ENCODE measurements around the gene ADGRG7. TPM values are rescaled to one million over a fixed set of nuclear protein-coding genes. Genes with fewer than 3 reads are reported as not detected.

Gene ADGRG7
- total and polyA plus RNA-seq, 4 donors: 2.1 to 65.5 (median 13.7) TPM

DNA sequence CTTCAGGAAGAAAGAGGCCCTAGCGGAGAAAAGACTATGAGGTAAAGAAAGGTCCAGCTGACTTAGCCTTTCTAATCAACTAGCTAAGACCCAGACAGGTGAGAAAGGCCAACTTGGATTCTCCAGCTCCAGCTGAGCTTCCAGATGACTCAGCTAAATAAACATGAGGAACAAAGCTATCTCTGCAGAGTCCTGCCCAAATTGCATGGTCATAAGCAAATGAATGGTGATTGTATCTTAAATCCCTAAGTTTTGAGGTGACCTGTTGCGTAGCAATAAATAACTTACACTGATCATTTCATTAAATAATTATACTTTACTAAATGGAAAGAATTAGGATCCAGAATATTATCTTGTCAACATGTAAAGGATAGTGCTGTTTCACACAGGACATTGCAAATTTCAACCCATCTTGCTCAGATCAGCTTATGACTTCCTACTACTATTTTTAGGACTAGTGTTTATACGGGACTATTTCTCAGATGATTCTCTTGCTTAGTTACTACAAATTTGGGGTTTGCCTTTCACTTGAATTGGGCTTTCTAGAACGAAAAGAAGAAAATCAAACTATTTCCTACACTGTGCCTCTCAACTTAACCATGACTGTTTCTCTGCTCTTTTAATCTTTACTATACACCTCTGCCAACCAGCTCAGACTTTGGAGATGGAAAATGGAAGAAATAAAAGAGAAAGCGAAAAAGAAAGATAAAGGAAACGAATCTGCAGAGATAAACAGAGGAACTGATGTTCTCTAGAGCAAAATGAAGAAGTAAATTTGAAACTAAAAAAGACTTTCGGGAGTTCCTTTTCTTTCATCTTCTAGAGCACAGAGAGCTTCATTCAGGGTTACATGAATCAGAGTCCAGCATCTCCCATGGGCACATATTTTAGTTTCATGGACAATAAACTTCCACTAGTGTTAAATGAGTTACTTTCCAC lies 6.6 kb upstream of the ADGRG7 start:
- Histone ChIP-seq H3K4me1 (ENCODE audit: control insufficient read depth in 4 of 4, insufficient read depth in 4 of 4, low read length in 3 of 4) (peaks cover 0 to 21% (median 20%) of the 10 kb centered on the region in 4 donors), H3K4me3 (ENCODE audit: low read depth in 1 of 3, low read length in 3 of 3) (no peak overlapping the region), H3K9ac (ENCODE audit: low read depth in 1 of 2, low read length in 2 of 2) (peak overlapping the region in 1 of 2 donors; percentile 41), H3K36me3 (ENCODE audit: control insufficient read depth in 4 of 4, insufficient read depth in 3 of 4, low read depth in 1 of 4, low read length in 3 of 4) (no peaks in the 10 kb centered on the region), H3K9me3 (ENCODE audit: control insufficient read depth in 4 of 4, low read length in 3 of 4) (peaks cover 0 to 1% (median 0%) of the 10 kb centered on the region in 4 donors), H3K27me3 (ENCODE audit: control insufficient read depth in 4 of 4, insufficient read depth in 4 of 4, low read length in 3 of 4) (no peaks in the 10 kb centered on the region), H3K27ac (ENCODE audit: low read depth in 1 of 2, low read length in 2 of 2) (peak overlapping the region; percentile 51 to 73)
- TF ChIP-seq EGR1 (IDR thresholded peaks at IDR 0.05; ENCODE audit: low read depth in 2 of 2) (no peak), SP1 (IDR thresholded peaks at IDR 0.05) (no peak), FOXA2 (IDR thresholded peaks at IDR 0.05) (peak; percentile 92), JUND (IDR thresholded peaks at IDR 0.05) (peak; percentile 98 to 99), HNF4A (conservative IDR thresholded peaks at IDR 0.05) (peak in 1 of 2 donors; percentile 35), NR2F2 (IDR thresholded peaks at IDR 0.05) (no peak), YY1 (IDR thresholded peaks at IDR 0.05) (peak; percentile 46), RAD21 (IDR thresholded peaks at IDR 0.05) (peak in 1 of 2 donors; percentile 41), RXRA (IDR thresholded peaks at IDR 0.05) (no peak), GABPA (IDR thresholded peaks at IDR 0.05 in 1 of 2, conservative IDR thresholded peaks at IDR 0.05 in 1 of 2) (no peak), FOXA1 (IDR thresholded peaks at IDR 0.05) (peak; percentile 94), TAF1 (conservative IDR thresholded peaks at IDR 0.05) (no peak), HNF4G (IDR thresholded peaks at IDR 0.05) (no peak)
- TF ChIP-seq, protein P1, sequence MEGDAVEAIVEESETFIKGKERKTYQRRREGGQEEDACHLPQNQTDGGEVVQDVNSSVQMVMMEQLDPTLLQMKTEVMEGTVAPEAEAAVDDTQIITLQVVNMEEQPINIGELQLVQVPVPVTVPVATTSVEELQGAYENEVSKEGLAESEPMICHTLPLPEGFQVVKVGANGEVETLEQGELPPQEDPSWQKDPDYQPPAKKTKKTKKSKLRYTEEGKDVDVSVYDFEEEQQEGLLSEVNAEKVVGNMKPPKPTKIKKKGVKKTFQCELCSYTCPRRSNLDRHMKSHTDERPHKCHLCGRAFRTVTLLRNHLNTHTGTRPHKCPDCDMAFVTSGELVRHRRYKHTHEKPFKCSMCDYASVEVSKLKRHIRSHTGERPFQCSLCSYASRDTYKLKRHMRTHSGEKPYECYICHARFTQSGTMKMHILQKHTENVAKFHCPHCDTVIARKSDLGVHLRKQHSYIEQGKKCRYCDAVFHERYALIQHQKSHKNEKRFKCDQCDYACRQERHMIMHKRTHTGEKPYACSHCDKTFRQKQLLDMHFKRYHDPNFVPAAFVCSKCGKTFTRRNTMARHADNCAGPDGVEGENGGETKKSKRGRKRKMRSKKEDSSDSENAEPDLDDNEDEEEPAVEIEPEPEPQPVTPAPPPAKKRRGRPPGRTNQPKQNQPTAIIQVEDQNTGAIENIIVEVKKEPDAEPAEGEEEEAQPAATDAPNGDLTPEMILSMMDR (IDR thresholded peaks at IDR 0.05; ENCODE audit: low read depth, low read length, missing input control): no peak
- TF ChIP-seq, protein P2, sequence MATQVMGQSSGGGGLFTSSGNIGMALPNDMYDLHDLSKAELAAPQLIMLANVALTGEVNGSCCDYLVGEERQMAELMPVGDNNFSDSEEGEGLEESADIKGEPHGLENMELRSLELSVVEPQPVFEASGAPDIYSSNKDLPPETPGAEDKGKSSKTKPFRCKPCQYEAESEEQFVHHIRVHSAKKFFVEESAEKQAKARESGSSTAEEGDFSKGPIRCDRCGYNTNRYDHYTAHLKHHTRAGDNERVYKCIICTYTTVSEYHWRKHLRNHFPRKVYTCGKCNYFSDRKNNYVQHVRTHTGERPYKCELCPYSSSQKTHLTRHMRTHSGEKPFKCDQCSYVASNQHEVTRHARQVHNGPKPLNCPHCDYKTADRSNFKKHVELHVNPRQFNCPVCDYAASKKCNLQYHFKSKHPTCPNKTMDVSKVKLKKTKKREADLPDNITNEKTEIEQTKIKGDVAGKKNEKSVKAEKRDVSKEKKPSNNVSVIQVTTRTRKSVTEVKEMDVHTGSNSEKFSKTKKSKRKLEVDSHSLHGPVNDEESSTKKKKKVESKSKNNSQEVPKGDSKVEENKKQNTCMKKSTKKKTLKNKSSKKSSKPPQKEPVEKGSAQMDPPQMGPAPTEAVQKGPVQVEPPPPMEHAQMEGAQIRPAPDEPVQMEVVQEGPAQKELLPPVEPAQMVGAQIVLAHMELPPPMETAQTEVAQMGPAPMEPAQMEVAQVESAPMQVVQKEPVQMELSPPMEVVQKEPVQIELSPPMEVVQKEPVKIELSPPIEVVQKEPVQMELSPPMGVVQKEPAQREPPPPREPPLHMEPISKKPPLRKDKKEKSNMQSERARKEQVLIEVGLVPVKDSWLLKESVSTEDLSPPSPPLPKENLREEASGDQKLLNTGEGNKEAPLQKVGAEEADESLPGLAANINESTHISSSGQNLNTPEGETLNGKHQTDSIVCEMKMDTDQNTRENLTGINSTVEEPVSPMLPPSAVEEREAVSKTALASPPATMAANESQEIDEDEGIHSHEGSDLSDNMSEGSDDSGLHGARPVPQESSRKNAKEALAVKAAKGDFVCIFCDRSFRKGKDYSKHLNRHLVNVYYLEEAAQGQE (IDR thresholded peaks at IDR 0.05): peak; percentile 35
- TF ChIP-seq, protein P3, sequence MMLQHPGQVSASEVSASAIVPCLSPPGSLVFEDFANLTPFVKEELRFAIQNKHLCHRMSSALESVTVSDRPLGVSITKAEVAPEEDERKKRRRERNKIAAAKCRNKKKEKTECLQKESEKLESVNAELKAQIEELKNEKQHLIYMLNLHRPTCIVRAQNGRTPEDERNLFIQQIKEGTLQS (IDR thresholded peaks at IDR 0.05): peak; percentile 91
- TF ChIP-seq, protein P4, sequence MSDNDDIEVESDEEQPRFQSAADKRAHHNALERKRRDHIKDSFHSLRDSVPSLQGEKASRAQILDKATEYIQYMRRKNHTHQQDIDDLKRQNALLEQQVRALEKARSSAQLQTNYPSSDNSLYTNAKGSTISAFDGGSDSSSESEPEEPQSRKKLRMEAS (IDR thresholded peaks at IDR 0.05): no peak
- TF ChIP-seq, protein P5, sequence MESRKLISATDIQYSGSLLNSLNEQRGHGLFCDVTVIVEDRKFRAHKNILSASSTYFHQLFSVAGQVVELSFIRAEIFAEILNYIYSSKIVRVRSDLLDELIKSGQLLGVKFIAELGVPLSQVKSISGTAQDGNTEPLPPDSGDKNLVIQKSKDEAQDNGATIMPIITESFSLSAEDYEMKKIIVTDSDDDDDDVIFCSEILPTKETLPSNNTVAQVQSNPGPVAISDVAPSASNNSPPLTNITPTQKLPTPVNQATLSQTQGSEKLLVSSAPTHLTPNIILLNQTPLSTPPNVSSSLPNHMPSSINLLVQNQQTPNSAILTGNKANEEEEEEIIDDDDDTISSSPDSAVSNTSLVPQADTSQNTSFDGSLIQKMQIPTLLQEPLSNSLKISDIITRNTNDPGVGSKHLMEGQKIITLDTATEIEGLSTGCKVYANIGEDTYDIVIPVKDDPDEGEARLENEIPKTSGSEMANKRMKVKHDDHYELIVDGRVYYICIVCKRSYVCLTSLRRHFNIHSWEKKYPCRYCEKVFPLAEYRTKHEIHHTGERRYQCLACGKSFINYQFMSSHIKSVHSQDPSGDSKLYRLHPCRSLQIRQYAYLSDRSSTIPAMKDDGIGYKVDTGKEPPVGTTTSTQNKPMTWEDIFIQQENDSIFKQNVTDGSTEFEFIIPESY (IDR thresholded peaks at IDR 0.05): no peak
- WGBS: 42% methylated on average over 7 of the region's 7 CpGs
- DNase-seq (ENCODE audit: low spot score): no peak

Data from liver (tissue), 9 donors.